Measurements from ENCODE around the gene TUBB.
"Not testable (repeated sequence)": the region's sequence is repeated elsewhere in the genome, so short reads cannot be mapped to it uniquely, and the experiment has no call there.

Gene TUBB

DNA sequence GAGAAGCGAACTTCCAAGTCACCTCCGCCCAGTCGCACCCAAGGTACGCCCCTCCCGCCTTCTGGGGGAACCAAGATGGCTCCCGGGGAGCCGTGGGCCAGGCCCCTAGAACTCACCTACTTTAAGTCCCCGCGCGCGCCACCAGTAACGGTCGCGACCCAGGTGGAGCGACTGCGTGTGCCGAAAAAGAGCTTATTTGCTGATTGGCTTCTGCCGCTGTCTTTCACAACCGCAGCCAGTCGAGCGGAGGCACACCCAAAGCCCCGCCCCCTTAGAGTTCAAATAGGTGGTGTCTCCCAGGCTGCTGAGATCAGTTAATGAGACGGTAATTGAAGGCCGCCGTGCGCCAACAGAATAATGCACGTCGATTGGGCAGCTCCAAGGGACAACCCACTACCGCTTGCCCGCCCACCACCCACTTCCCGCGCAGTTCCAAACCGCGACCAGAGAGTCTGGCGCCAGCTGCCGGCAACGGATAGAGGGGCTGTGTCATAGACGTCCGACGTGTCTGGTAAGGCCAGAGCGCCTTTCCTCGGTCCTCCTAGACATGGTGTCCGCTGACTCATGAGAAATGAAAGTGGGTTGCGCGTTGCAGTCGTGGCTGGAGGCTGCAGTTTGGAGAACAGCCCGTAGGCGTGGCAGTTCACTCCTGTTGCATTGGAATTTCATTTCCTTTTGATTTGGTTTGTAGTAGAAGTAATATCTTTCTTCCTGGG lies 2.9 kb upstream of the TUBB start, which contains the start of gene MDC1:
Gene MDC1, minus strand, starts transcription at position 153 of the 716 bp plus-strand sequence. CDS start 2,106 bp downstream, outside the sequence.
- peak; percentile 83 for ATAC-seq (replicated peaks; ENCODE audit: extremely low read depth, poor library complexity, severe bottlenecking)
- Mint-ChIP-seq H3K4me3 (peak within 1 kb of the TSS; percentile 86), H3K36me3 (ENCODE audit: insufficient read depth) (peaks cover 34% of the 10 kb centered on the region), H3K9me3 (no peaks in the 10 kb centered on the region), H3K27ac (ENCODE audit: low read depth) (peak within 1 kb of the TSS; percentile 99), H3K27me3 (no peaks in the 10 kb centered on the region), H3K4me1 (peaks cover 51% of the 10 kb centered on the region)
- peak; percentile 92 to 99 for DNase-seq (ENCODE audit: low spot score in 2 of 2)

DNA sequence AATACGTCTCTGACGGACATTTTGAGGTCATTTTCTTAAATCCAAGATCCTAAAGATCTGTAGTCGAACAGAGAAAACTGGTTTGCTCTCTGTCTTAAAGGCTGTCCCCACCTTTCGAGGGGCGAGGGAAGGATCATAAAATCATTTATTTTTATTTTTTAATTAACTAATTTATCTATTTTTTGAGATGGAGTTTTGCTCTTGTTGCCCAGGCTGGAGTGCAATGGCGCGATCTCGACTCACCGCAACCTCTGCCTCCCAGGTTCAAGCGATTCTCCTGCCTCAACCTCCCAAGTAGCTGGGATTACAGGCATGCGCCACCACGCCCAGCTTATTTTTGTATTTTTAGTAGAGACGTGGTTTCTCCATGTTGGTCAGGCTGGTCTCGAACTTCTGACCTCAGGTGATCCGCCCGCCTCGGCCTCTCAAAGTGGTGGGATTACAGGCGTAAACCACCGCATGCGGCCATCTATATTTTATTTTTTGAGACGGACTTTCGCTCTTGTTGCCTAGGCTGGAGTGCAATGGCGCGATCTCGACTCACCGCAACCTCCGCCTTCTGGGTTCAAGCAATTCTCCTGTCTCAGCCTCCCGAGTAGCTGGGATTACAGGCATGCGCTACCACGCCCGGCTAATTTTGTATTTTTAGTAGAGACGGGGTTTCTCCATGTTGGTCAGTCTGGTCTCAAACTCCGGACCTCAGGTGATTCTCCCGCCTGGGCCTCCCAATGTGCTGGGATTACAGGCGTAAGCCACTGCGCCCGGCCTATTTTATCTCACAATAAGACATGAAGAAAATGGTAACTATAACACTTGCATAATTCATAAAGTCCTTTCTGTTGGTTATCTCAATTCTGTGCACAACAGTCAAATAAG lies 2.1 kb upstream of the TUBB start:
- peak overlapping the region; percentile 99 for H3K27ac Mint-ChIP-seq (ENCODE audit: low read depth)
- not testable (repeated sequence) for DNase-seq (ENCODE audit: low spot score in 2 of 2); H3K9me3 Mint-ChIP-seq; ATAC-seq (replicated peaks; ENCODE audit: extremely low read depth, poor library complexity, severe bottlenecking); H3K27me3 Mint-ChIP-seq
- peaks cover 40% of the 10 kb centered on the region for H3K36me3 Mint-ChIP-seq (ENCODE audit: insufficient read depth)
- peaks cover 51% of the 10 kb centered on the region for H3K4me1 Mint-ChIP-seq
- peak overlapping the region; percentile 86 for H3K4me3 Mint-ChIP-seq

DNA sequence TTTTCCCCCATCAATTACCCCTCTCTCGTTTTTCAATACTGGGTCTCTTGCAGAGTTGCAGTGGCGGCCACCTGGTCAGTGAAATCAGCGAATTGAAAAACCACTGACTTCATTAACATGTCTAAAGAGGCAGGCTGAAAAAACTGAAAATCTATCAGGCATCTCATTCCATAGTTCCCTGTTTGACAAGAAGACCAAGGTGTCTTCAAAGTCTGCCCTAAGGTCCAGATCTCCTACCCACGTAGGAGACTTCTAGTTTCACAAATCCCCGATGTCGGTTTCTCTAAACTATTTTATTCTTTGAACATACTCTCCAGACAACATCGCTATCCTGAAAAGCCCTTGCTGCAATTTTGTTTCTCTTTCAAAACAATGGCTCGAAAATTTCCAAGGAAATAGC lies 796 bp upstream of the TUBB start:
- Mint-ChIP-seq H3K4me1 (peaks cover 57% of the 10 kb centered on the region), H3K27me3 (no peaks in the 10 kb centered on the region), H3K27ac (ENCODE audit: low read depth) (peak overlapping the region; percentile 87), H3K9me3 (no peaks in the 10 kb centered on the region), H3K36me3 (ENCODE audit: insufficient read depth) (peaks cover 48% of the 10 kb centered on the region), H3K4me3 (peak overlapping the region; percentile 94)
- no peak for DNase-seq (ENCODE audit: low spot score in 2 of 2)
- no peak for ATAC-seq (replicated peaks; ENCODE audit: extremely low read depth, poor library complexity, severe bottlenecking)

DNA sequence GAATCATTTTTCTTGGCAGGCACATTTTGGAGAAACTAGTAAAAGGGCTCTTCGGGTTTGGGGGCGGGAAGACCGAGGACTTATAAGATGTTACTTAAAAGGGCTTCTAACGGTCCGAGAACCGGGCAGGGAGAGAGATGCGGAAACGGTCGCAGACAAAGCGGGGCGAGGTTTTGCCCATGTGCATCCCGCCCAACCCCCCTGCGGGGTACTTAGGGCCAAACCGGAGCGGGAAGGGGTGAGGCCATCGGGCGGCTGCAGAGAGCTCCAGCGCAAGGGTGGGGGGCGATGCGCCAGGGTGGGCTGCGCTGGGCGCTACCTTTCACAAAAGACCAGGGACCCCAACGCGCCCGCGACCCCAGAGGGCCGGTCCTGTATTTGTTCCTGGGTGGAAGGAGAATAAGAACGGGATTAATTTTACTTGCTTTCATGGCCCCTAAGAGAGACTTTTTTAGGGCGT lies 616 bp downstream of the TUBB start:
- Mint-ChIP-seq H3K4me1 (peaks cover 65% of the 10 kb centered on the region), H3K9me3 (no peaks in the 10 kb centered on the region), H3K4me3 (peak overlapping the region; percentile 94), H3K27ac (ENCODE audit: low read depth) (peak overlapping the region; percentile 87), H3K27me3 (no peaks in the 10 kb centered on the region), H3K36me3 (ENCODE audit: insufficient read depth) (peaks cover 60% of the 10 kb centered on the region)
- ATAC-seq (replicated peaks; ENCODE audit: extremely low read depth, poor library complexity, severe bottlenecking) (no peak), DNase-seq (ENCODE audit: low spot score in 2 of 2) (peak in 1 of 2 donors; percentile 38)

DNA sequence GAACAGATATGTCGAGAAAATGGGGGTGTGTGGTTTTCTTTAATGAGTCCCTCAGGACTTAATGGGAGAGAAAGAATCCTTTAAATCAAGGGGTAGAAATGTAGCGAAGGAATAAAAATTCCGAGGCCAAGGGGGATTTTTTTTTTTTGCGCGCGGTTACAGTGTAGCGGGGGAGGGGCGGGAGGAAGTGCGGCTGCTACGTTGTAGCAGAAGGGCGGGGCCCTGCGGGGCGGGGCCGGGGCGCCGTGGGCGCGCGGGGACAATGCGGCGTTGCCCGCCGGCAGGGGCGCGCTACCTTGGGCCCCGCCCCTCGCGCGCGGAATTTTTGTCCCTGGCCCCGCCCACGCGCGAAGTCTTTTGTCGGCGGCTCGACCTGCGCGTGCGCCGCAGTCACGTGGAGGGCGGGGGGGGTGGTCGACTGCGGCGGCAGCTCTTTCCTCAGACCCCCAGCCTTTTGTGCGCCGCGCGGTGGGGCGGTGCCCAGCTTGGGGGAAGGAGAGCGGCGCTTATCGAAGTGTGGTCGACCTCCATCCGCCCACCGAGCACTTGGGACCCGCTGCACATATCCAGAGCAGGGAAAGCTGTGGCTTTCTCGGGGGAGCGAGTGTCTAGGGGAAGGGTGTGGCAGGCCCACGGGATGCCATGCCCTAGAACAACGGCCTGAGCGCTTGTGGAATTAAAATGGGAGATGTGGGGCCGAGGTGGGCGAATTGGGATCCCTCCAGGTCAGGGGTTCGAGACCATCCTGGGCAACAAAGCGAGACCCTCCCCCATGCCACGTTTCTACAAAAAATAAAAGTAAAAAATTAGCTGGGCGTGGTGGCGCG lies 1.3 kb downstream of the TUBB start:
- Mint-ChIP-seq H3K9me3 (no peaks in the 10 kb centered on the region), H3K27ac (ENCODE audit: low read depth) (peak overlapping the region; percentile 87), H3K27me3 (no peaks in the 10 kb centered on the region), H3K4me3 (peak overlapping the region; percentile 94), H3K4me1 (peaks cover 59% of the 10 kb centered on the region), H3K36me3 (ENCODE audit: insufficient read depth) (peaks cover 64% of the 10 kb centered on the region)
- ATAC-seq (replicated peaks; ENCODE audit: extremely low read depth, poor library complexity, severe bottlenecking) (peak; percentile 26), DNase-seq (ENCODE audit: low spot score in 2 of 2) (peak; percentile 92 to 94)

DNA sequence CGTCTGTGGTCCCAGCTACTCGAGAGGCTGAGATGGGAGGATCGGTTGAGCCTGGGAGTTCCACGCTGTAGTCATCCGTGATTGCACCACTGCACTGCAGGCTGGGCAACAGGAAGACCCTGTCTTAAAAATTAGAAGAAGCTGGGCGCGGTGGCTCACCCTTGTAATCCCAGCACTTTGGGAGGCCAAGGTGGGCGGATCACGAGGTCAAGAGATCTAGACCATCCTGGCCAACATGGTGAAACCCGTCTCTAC lies 1.8 kb downstream of the TUBB start:
- Mint-ChIP-seq H3K27ac (ENCODE audit: low read depth) (peak overlapping the region; percentile 87), H3K36me3 (ENCODE audit: insufficient read depth) (peaks cover 64% of the 10 kb centered on the region), H3K4me1 (peaks cover 54% of the 10 kb centered on the region), H3K4me3 (peak overlapping the region; percentile 94)
- not testable (repeated sequence) for H3K9me3 Mint-ChIP-seq; DNase-seq (ENCODE audit: low spot score in 2 of 2); H3K27me3 Mint-ChIP-seq; ATAC-seq (replicated peaks; ENCODE audit: extremely low read depth, poor library complexity, severe bottlenecking)

DNA sequence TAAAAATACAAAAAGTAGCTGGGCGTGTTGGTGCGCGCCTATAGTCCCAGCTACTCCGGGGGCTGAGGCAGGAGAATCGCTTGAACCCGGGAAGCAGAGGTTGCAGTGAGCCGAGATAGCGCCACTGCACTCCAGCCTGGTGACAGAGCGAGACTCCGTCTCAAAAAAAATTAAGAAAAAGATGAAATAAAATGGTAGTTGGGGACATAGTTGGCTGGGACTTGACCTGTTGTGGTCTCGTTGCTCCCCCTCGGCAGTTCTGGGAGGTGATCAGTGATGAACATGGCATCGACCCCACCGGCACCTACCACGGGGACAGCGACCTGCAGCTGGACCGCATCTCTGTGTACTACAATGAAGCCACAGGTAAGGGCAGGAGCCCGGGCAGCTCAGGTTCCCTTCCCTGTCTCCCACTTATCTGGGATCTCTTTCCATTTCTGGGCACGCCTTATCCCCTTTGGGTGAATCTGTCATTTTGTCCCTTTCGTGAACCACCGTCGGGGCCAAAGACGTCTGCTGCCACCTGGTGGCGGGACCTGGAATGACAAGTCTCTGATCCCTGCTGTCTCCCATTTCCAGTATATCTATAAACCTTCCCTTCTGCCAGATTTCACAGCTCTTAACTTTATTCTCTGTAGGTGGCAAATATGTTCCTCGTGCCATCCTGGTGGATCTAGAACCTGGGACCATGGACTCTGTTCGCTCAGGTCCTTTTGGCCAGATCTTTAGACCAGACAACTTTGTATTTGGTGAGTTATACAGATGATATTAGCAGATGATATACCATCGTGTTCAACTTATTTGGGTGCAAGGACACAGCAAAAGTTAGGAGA lies 2.3 kb downstream of the TUBB start:
- H3K36me3 Mint-ChIP-seq (ENCODE audit: insufficient read depth): peaks cover 63% of the 10 kb centered on the region
- H3K27ac Mint-ChIP-seq (ENCODE audit: low read depth): peak overlapping the region; percentile 87
- no peaks in the 10 kb centered on the region for H3K27me3 Mint-ChIP-seq
- peak overlapping the region; percentile 94 for H3K4me3 Mint-ChIP-seq
- H3K4me1 Mint-ChIP-seq: peaks cover 48% of the 10 kb centered on the region
- ATAC-seq (replicated peaks; ENCODE audit: extremely low read depth, poor library complexity, severe bottlenecking) (no peak), DNase-seq (ENCODE audit: low spot score in 2 of 2) (peak; percentile 81 to 92)
- no peaks in the 10 kb centered on the region for H3K9me3 Mint-ChIP-seq

DNA sequence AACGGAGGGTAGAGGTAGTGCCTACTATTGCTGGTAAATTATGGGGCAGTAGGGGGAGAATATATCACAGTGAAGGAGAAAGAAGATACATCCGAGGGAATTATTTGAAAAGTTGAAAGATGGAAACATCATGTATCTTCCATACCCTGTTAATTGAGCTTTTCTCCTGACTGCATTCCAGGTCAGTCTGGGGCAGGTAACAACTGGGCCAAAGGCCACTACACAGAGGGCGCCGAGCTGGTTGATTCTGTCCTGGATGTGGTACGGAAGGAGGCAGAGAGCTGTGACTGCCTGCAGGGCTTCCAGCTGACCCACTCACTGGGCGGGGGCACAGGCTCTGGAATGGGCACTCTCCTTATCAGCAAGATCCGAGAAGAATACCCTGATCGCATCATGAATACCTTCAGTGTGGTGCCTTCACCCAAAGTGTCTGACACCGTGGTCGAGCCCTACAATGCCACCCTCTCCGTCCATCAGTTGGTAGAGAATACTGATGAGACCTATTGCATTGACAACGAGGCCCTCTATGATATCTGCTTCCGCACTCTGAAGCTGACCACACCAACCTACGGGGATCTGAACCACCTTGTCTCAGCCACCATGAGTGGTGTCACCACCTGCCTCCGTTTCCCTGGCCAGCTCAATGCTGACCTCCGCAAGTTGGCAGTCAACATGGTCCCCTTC lies 3.1 kb downstream of the TUBB start:
- Mint-ChIP-seq H3K4me1 (peaks cover 45% of the 10 kb centered on the region), H3K27ac (ENCODE audit: low read depth) (peak overlapping the region; percentile 87), H3K36me3 (ENCODE audit: insufficient read depth) (peaks cover 67% of the 10 kb centered on the region), H3K4me3 (peak overlapping the region; percentile 94)
- ATAC-seq (replicated peaks; ENCODE audit: extremely low read depth, poor library complexity, severe bottlenecking); H3K27me3 Mint-ChIP-seq; DNase-seq (ENCODE audit: low spot score in 2 of 2); H3K9me3 Mint-ChIP-seq: not testable (repeated sequence)

DNA sequence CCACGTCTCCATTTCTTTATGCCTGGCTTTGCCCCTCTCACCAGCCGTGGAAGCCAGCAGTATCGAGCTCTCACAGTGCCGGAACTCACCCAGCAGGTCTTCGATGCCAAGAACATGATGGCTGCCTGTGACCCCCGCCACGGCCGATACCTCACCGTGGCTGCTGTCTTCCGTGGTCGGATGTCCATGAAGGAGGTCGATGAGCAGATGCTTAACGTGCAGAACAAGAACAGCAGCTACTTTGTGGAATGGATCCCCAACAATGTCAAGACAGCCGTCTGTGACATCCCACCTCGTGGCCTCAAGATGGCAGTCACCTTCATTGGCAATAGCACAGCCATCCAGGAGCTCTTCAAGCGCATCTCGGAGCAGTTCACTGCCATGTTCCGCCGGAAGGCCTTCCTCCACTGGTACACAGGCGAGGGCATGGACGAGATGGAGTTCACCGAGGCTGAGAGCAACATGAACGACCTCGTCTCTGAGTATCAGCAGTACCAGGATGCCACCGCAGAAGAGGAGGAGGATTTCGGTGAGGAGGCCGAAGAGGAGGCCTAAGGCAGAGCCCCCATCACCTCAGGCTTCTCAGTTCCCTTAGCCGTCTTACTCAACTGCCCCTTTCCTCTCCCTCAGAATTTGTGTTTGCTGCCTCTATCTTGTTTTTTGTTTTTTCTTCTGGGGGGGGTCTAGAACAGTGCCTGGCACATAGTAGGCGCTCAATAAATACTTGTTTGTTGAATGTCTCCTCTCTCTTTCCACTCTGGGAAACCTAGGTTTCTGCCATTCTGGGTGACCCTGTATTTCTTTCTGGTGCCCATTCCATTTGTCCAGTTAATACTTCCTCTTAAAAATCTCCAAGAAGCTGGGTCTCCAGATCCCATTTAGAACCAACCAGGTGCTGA lies 3.9 kb downstream of the TUBB start:
- H3K27me3 Mint-ChIP-seq; H3K9me3 Mint-ChIP-seq; ATAC-seq (replicated peaks; ENCODE audit: extremely low read depth, poor library complexity, severe bottlenecking); DNase-seq (ENCODE audit: low spot score in 2 of 2): not testable (repeated sequence)
- Mint-ChIP-seq H3K27ac (ENCODE audit: low read depth) (peak overlapping the region; percentile 69), H3K4me1 (peaks cover 45% of the 10 kb centered on the region), H3K4me3 (peak overlapping the region; percentile 94), H3K36me3 (ENCODE audit: insufficient read depth) (peaks cover 73% of the 10 kb centered on the region)

DNA sequence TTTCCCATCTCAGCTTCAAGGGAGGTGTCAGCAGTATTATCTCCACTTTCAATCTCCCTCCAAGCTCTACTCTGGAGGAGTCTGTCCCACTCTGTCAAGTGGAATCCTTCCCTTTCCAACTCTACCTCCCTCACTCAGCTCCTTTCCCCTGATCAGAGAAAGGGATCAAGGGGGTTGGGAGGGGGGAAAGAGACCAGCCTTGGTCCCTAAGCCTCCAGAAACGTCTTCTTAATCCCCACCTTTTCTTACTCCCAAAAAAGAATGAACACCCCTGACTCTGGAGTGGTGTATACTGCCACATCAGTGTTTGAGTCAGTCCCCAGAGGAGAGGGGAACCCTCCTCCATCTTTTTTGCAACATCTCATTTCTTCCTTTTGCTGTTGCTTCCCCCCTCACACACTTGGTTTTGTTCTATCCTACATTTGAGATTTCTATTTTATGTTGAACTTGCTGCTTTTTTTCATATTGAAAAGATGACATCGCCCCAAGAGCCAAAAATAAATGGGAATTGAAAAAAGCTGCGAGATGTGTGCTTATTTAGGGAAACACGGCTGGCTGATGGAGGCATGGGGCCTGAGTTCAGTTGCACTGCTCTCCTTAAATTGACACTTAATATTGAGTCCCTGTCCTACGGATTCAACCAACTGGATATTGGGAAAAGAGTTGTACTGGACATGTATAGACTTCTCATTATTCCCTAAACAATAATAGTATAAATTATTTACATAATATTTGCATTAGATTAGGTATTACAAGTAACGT lies 4.9 kb downstream of the TUBB start:
- H3K9me3 Mint-ChIP-seq: no peaks in the 10 kb centered on the region
- DNase-seq (ENCODE audit: low spot score in 2 of 2) (no peak), ATAC-seq (replicated peaks; ENCODE audit: extremely low read depth, poor library complexity, severe bottlenecking) (no peak)
- no peak overlapping the region for H3K4me3 Mint-ChIP-seq
- peak overlapping the region; percentile 69 for H3K27ac Mint-ChIP-seq (ENCODE audit: low read depth)
- peaks cover 39% of the 10 kb centered on the region for H3K4me1 Mint-ChIP-seq
- peaks cover 75% of the 10 kb centered on the region for H3K36me3 Mint-ChIP-seq (ENCODE audit: insufficient read depth)
- H3K27me3 Mint-ChIP-seq: no peaks in the 10 kb centered on the region

Measured in central memory CD8-positive, alpha-beta T cell (primary cell).